Activated CD4-positive, alpha-beta T cell treated with anti-CD3 and anti-CD28 coated beads, Interleukin-2, amount 50 U/mL, for 4 hours (primary cell): ENCODE measurements around the gene RNF213.

Source experiments
- DNase-seq, 2 experiments: peaks; one replicate each; pipeline ENCODE4 v3.0.0-alpha.2; 2020

Gene RNF213

GRCh38 chr17:80441133-80441578 lies 180.5 kb downstream of the RNF213 start:
- peak; percentile 34 to 39 for DNase-seq

GRCh38 chr17:80441598-80442322 lies 181.1 kb downstream of the RNF213 start:
- no peak for DNase-seq

GRCh38 chr17:80442323-80442659 lies 181.6 kb downstream of the RNF213 start:
- DNase-seq: no peak

GRCh38 chr17:80442764-80443163 lies 182.1 kb downstream of the RNF213 start:
- DNase-seq: no peak

GRCh38 chr17:80443498-80443897 lies 182.8 kb downstream of the RNF213 start:
- no peak for DNase-seq

GRCh38 chr17:80443916-80444643 lies 183.4 kb downstream of the RNF213 start:
- DNase-seq: no peak

- no peak for DNase-seq
These were observed 184.0 kb downstream of the RNF213 start for GRCh38 chr17:80444644-80444979.

GRCh38 chr17:80445007-80445725 lies 184.5 kb downstream of the RNF213 start:
- DNase-seq: no peak

GRCh38 chr17:80445726-80446110 lies 185.1 kb downstream of the RNF213 start:
- no peak for DNase-seq

GRCh38 chr17:80446645-80447405 lies 186.2 kb downstream of the RNF213 start:
- no peak for DNase-seq

GRCh38 chr17:80447790-80448189 lies 187.1 kb downstream of the RNF213 start:
- DNase-seq: no peak
